Neural cell (in vitro differentiated cells): ENCODE data around the gene PRICKLE2.

Experiments used
- CTCF ChIP-seq: fragments of 450-650 bp; IDR thresholded peaks from 2 replicates; pipeline ENCODE4 v1.5.1; 2014; ENCODE audit warnings: antibody characterized with exemption, mild to moderate bottlenecking, moderate library complexity; ENCODE audit not compliant: poor library complexity, severe bottlenecking
- EP300 ChIP-seq: fragments of 450-650 bp; conservative IDR thresholded peaks from 2 replicates; pipeline ENCODE4 v1.6.1; 2014; ENCODE audit warnings: antibody characterized with exemption, mild to moderate bottlenecking, moderate library complexity; ENCODE audit not compliant: poor library complexity, severe bottlenecking
- MXI1 ChIP-seq: fragments of 450-650 bp; conservative IDR thresholded peaks from 2 replicates; pipeline ENCODE4 v1.6.1; 2014; ENCODE audit warnings: antibody characterized with exemption, mild to moderate bottlenecking; ENCODE audit not compliant: poor library complexity, severe bottlenecking
- POLR2AphosphoS5 ChIP-seq: IDR thresholded peaks from 2 replicates; pipeline ENCODE4 v1.6.1; 2012
- RAD21 ChIP-seq: fragments of 450-650 bp; conservative IDR thresholded peaks from 2 replicates; pipeline ENCODE4 v1.6.1; 2014; ENCODE audit warnings: antibody characterized with exemption, mild to moderate bottlenecking, moderate library complexity
- REST ChIP-seq: IDR thresholded peaks from 2 replicates; pipeline ENCODE4 v1.6.1; 2012; ENCODE audit warnings: borderline replicate concordance
- SMC3 ChIP-seq: fragments of 450-650 bp; conservative IDR thresholded peaks from 2 replicates; pipeline ENCODE4 v1.6.1; 2014; ENCODE audit warnings: antibody characterized with exemption, mild to moderate bottlenecking, moderate library complexity; ENCODE audit not compliant: poor library complexity

- no peak for TF ChIP-seq POLR2AphosphoS5
- no peak for TF ChIP-seq CTCF
- no peak for TF ChIP-seq EP300
- no peak for TF ChIP-seq SMC3
- no peak for TF ChIP-seq RAD21
- TF ChIP-seq REST, result no peak
- no peak for TF ChIP-seq MXI1
Measured at GRCh38 chr3:64049832-64050231, 175.4 kb downstream of the PRICKLE2 start.
